ENCODE results near the gene SLC9A1. TPM values are rescaled to one million over a fixed set of nuclear protein-coding genes. Genes with fewer than 3 reads are reported as not detected.
"Not testable (repeated sequence)": the region's sequence is repeated elsewhere in the genome, so short reads cannot be mapped to it uniquely, and the experiment has no call there.

SLC9A1 gene
- total RNA-seq, 1 donor from 2014 or later = 17.6 TPM

DNA sequence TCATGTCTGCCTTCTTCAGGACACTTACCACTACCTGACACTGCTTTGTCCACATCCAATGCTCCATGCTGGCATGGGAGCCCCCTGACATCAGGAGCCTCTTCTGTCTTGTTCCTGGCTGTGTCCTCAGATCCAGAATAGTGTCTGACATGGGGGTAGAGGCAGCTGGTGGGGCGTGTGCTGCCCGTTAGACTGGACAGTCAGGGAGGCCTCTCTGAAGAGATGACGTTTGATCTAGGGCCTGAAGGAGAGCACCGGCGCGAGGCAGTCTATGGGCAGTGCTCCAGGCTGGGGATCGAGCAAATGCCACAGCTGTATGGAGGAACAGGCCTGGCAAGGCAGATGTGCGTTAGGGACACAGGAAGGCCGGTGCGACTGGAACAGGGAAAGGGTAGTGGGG lies 16.6 kb downstream of the SLC9A1 start:
- intact Hi-C loops (cut with DNase I) = no loop called here
- ATAC-seq (ENCODE audit: poor library complexity) (peak; percentile 15), DNase-seq (no peak)

DNA sequence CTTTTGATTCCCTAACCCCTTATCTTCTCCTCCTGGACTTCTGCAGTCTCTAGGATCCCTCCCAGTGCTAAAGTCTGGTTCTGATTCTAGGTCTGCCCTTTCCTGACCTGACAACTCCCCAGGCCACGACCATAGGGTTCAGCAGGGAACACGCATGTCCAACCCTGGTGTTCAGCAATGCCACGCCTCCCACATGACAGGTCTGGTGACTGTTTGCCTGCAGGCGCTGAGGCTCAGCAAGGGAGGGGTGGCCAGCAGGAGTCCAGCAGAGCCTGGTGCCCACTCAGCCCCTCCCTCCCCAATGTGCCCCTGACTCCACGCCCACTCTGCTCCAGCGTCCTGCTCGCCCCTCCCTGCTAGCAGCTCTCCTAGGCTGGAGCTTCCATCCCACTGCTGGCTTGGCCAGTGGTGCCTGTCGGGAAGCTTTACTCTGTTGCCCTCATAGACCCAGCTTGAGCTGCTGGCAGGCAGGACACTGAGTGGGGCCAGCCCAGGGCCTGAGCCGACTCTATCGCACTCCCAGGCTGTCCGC lies 17.3 kb downstream of the SLC9A1 start:
- peak; percentile 58 for DNase-seq
- ATAC-seq (ENCODE audit: poor library complexity) = peak; percentile 52
- intact Hi-C loops (cut with DNase I) = no loop called here

DNA sequence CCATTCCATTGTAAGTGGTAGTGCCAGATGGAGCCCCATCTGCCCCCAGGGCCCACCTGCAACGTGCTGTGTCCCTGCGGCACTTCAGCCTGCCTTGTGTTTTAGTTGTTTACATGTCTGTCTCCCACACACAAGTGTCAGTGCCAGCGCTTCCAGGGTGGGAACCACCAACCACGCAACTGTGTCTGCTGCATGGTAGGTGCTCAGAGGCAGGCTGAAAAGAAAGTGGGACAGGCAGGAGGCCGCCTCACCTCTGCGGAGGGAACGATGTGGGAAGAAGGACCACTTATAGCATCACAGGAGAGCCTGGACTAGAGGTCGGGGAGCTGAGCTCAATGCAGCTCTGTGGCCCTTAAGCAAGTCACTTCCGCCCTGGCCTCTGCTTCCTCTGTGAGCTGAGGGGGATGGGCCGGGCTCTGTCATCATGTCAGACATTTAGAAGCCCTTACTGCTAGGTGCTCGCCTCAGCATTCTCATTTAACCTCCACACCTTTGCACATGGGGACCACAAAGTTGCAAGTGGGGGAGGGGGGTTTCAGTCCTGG lies 17.9 kb downstream of the SLC9A1 start:
- intact Hi-C loops (cut with DNase I) = no loop called here
- ATAC-seq (ENCODE audit: poor library complexity) (peak; percentile 27), DNase-seq (peak; percentile 88)

- DNase-seq = no peak
- intact Hi-C loops (cut with DNase I) = no loop called here
- ATAC-seq (ENCODE audit: poor library complexity) = no peak
Observed at GRCh38 chr1:27136236-27136551, 18.7 kb downstream of the SLC9A1 start.

- intact Hi-C loops (cut with DNase I) = no loop called here
- ATAC-seq (ENCODE audit: poor library complexity) = no peak
- no peak for DNase-seq
Observed at GRCh38 chr1:27135541-27136235, 19.2 kb downstream of the SLC9A1 start.

- intact Hi-C loops (cut with DNase I) = no loop called here
- ATAC-seq (ENCODE audit: poor library complexity) (no peak), DNase-seq (no peak)
Observed at GRCh38 chr1:27133991-27134390, 20.9 kb downstream of the SLC9A1 start.

DNA sequence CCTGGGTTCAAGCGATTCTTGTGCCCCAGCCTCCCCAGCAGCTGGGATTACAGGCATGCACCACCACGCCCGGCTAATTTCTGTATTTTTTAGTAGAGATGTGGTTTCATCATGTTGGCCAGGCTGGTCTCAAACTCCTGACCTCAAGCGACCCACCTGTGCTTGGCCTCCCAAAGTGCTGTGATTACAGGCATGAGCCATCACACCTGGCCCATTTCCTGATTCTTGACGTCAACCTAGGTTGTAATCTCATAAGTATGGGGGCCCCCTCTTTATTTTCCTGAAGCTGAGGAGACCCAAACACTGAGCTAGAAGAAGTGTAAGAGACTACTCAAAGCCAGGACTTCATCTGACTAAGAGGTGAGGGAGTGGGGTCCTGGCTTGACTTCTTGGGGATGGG lies 21.8 kb downstream of the SLC9A1 start:
- ATAC-seq (ENCODE audit: poor library complexity) (no peak), DNase-seq (no peak)
- intact Hi-C loops (cut with DNase I) = no loop called here

DNA sequence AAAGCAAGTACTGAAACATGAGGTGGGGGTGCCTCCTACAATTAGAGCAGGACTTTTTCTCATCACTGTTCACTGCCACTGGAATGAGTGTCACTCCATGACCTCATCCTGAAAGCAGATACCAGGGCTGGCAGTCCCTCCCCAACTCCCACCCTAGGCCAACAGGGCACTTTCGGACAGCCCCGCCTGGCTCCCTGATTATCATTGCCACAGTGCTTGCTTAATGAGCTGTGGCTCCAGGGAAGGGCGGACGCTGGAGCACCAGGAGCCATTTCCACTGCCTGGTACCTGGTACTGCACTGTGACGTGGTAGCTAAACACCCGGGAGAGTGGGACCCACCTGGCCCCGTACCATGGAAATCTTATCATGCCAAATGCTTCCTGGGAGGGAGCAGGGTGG lies 22.3 kb downstream of the SLC9A1 start:
- ATAC-seq (ENCODE audit: poor library complexity) = peak; percentile 42
- intact Hi-C loops (cut with DNase I) = no loop called here
- no peak for DNase-seq

DNA sequence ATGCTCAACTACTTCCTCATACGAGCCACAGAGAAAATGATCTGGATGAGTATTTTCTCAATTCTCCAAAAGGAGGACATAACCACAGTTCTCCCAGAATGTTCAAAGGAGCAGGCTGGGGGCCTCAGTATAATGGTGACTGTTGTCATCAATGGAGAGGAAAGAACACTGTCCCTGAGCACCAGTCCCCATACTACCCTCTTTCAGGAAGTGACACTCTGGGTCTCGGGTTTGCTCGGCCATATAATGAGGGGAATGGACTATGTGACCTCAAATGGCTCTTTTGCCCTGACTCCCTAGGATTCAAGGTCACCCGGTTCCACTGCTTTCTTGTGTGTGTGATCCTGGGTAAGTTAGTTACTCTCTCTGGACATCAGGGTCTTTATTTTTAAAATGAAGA lies 22.8 kb downstream of the SLC9A1 start:
- DNase-seq = no peak
- no peak for ATAC-seq (ENCODE audit: poor library complexity)
- intact Hi-C loops (cut with DNase I) = no loop called here

DNA sequence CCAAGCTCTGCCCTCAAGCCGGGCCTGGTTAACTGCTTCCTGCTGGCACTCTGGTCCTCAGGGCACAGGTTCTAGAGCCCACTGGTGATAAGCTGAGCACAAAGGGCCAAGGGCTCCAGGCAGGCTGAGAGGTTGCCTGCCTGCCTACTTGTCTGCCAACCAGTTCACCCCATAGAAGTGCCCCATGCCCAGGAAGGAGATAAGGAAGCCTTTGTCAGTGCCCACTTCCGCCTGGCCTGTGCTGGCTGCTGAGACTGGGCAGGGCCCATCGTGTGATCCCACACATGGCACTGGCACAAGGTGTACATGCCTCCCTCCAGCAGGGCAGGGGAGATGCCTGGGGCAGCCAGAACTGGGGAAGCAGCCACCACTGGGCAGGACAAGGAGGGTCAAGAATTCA lies 24.1 kb downstream of the SLC9A1 start:
- intact Hi-C loops (cut with DNase I) = no loop called here
- peak; percentile 80 for DNase-seq

GRCh38 chr1:27129225-27129624 lies 25.7 kb downstream of the SLC9A1 start:
- ATAC-seq (ENCODE audit: poor library complexity) (no peak), DNase-seq (no peak)
- intact Hi-C loops (cut with DNase I) = no loop called here

More for the DNA sequence above, 24.1 kb downstream of the SLC9A1 start:
- peak; percentile 91 for ATAC-seq (ENCODE audit: poor library complexity)

- no peak for ATAC-seq (ENCODE audit: poor library complexity)
- no peak for DNase-seq
- intact Hi-C loops (cut with DNase I) = no loop called here
Observed at GRCh38 chr1:27127419-27127818, 27.5 kb downstream of the SLC9A1 start.

DNA sequence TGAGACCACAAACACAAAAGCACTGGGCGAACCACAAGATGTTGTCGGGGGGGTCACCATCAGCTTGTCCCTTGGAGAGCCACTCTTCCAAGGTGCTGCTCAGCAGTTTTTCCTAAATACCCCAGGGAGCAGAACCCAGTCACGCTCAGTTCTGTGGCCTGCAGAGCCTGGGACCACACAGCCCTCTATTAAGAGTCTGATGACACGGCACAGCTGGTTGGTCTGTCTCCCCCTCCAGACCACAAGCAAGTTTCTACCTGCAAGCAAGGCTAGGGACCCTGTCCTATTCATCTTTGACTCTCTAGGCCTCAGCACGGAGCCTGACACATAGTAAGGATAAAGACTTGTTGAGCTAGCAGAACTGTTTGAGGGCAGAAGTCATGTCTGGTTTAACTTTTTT lies 28.5 kb downstream of the SLC9A1 start:
- DNase-seq (no peak), ATAC-seq (ENCODE audit: poor library complexity) (no peak)
- intact Hi-C loops (cut with DNase I) = no loop called here

DNA sequence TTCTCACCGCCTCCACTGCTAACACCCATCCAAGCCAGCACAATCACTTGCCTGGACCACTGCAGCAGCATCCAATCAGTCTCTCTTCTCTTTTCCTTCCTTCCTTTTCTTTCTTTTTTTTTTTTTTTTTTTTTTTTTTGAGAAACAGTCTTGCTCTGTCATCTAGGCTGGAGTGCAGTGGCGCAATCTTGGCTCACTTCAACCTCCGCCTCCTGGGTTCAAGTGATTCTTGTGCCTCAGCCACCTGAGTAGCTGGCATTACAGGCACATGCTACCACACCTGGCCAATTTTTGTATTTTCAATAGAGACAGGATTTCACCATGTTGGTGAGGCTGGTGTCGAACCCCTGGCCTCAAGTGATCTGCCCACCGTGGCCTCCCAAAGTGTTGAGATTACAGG lies 29.8 kb downstream of the SLC9A1 start:
- DNase-seq; intact Hi-C loops (cut with DNase I); ATAC-seq (ENCODE audit: poor library complexity): not testable (repeated sequence)

DNA sequence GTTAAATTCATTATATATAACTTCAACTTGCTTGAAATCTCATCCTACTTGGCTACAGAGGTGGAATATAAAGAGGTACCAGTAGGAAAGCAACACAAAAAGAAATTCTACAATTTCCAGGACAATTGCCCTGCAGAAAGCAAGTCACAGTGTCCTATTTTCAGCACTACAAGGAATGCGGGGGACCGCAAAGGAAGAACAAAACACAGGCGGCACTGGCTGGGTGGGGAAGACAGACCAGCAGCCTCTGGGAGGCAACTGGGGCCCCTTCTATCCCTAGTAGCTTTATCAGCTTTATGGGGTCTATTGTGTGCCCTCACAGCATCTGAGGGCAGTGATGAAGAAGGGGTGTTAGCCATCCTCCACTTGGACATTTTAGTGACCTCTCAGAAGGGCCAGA lies 30.5 kb downstream of the SLC9A1 start:
- ATAC-seq (ENCODE audit: poor library complexity) = no peak
- no peak for DNase-seq
- intact Hi-C loops (cut with DNase I) = no loop called here

- peak; percentile 59 for DNase-seq
- intact Hi-C loops (cut with DNase I) = no loop called here
- ATAC-seq (ENCODE audit: poor library complexity) = peak; percentile 48
Observed at GRCh38 chr1:27122652-27123051, 32.3 kb downstream of the SLC9A1 start.

DNA sequence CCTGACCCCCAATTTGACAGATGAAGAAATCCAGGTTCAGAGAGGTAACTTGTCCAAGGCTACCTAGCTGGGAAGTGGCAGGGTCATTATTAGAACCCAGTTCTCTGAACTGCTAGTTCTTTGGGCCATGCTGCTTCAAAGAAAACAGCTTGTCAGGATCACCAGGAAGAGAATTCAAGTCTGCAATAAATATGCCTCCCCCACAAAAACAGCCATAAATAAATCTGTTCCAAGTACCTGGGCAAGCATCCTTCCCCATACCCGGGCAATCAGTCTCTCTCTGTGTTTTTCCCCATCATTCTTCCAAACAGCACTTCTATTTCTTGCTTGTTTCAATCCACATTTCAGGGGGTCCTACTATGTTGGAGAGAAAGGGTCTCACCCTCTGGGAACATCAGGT lies 34.1 kb downstream of the SLC9A1 start:
- intact Hi-C loops (cut with DNase I) = no loop called here
- no peak for DNase-seq
- ATAC-seq (ENCODE audit: poor library complexity) = no peak

DNA sequence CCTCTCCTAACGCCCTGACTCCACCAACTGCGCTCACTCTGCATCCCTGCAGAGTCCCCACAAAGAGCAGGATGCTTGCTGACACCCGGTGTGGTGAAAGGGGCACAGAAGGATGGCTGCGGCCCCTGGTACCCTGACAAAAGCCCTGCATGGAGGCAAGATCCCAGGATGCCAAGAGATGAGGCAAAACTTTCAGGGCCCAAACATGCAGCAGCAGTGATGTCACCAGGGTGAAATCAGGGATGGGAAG lies 36.6 kb downstream of the SLC9A1 start:
- DNase-seq = no peak
- intact Hi-C loops (cut with DNase I) = loop anchor here (5.0 kb wide), 1 partner anchor 34 kb away; no protein-coding TSS in a partner anchor

GRCh38 chr1:27117733-27118439 lies 37.0 kb downstream of the SLC9A1 start:
- ATAC-seq (ENCODE audit: poor library complexity) (no peak), DNase-seq (no peak)
- intact Hi-C loops (cut with DNase I) = loop anchor here (5.0 kb wide), 1 partner anchor 34 kb away; no protein-coding TSS in a partner anchor

More for the DNA sequence above, 36.6 kb downstream of the SLC9A1 start:
- ATAC-seq (ENCODE audit: poor library complexity) = no peak

DNA sequence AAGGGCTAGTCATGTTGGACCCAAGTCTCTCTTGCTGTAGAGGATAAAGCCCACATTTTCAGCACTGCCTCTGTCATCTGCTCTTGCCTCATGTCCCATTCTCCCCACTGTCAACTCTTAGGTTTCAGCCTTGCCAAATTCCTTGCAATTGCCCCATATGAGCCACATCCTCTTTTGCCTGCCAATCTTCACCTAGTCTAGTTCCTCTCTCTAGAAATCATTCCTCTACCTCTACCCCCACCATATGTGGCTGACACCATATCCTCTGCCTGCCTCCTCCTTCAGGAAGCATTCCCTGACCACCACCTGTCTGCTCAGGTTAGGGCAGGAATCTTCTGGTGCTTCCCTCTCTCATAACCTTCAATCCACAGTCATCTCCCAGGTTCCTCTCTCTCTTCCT lies 38.2 kb downstream of the SLC9A1 start:
- no peak for ATAC-seq (ENCODE audit: poor library complexity)
- DNase-seq = no peak
- intact Hi-C loops (cut with DNase I) = loop anchor here (5.0 kb wide), 1 partner anchor 36 kb away; no protein-coding TSS in a partner anchor

Data from Right ventricle myocardium superior (tissue), 1 donor.